Renal cortex interstitium (tissue), 15 donors: Measurements from ENCODE around the gene MOGAT1. TPM values are rescaled to one million over a fixed set of nuclear protein-coding genes. Genes with fewer than 3 reads are reported as not detected.

Experiments used
- DNase-seq, 11 donors: peaks; one replicate each; pipeline ENCODE4 v3.0.0-alpha.2; 2013; ENCODE audit warnings: low read depth in 9 of 11, low spot score in 4 of 11; ENCODE audit errors: extremely low read depth in 1 of 11
- long read RNA-seq, 16 experiments: transcript quantifications; one replicate each; lab custom pipeline, GENCODE V29; 2026
- polyA plus RNA-seq, 3 donors: library from polyadenylated mRNA; unstranded; fragments of 120-200 nt; gene quantifications; one replicate each; pipeline ENCODE4 v1.2.1, GENCODE V29; 2013; ENCODE audit not compliant: insufficient read length in 3 of 3

Gene MOGAT1
- polyA plus RNA-seq: under 1 TPM in 1 of 3 donors, not detected in 2; 0.24 TPM
- long read RNA-seq, donor 1: 0 reads
- long read RNA-seq, donor 2: 0 reads
- long read RNA-seq, donor 3: 0 reads
- long read RNA-seq, donor 4: 0 reads
- long read RNA-seq, donor 5: 0 reads
- long read RNA-seq, donor 6: 0 reads
- long read RNA-seq, donor 7: 0 reads
- long read RNA-seq, donor 8: 0 reads
- long read RNA-seq, donor 9: 0 reads
- long read RNA-seq, donor 10: 0 reads
- long read RNA-seq, donor 11: 0 reads
- long read RNA-seq, donor 12: 0 reads
- long read RNA-seq, donor 13: 0 reads
- long read RNA-seq, donor 14: 0 reads
- long read RNA-seq, donor 15: 0 reads
- long read RNA-seq, donor 16: 0 reads

- peak in 5 of 11 donors; percentile 14 to 34 (median 26) for DNase-seq
Observed at GRCh38 chr2:222671259-222672067, at the start of gene MOGAT1. Gene MOGAT1 (plus strand): TSS chr2:222671658. CDS start chr2:222671786, 128 bp downstream.

GRCh38 chr2:222621893-222622292 is 49.6 kb upstream of the MOGAT1 start:
- no peak for DNase-seq

GRCh38 chr2:222622910-222623309 is 48.5 kb upstream of the MOGAT1 start:
- no peak for DNase-seq

GRCh38 chr2:222623756-222624309 is 47.6 kb upstream of the MOGAT1 start:
- no peak for DNase-seq

- no peak for DNase-seq
Observed at GRCh38 chr2:222627764-222628163, 43.7 kb upstream of the MOGAT1 start.

GRCh38 chr2:222635295-222635694 is 36.2 kb upstream of the MOGAT1 start:
- no peak for DNase-seq

GRCh38 chr2:222637067-222637466 is 34.4 kb upstream of the MOGAT1 start:
- DNase-seq: no peak

GRCh38 chr2:222641336-222641735 is 30.1 kb upstream of the MOGAT1 start:
- no peak for DNase-seq

GRCh38 chr2:222643134-222643533 is 28.3 kb upstream of the MOGAT1 start:
- DNase-seq: no peak

- DNase-seq: no peak
Observed at GRCh38 chr2:222646008-222646407, 25.4 kb upstream of the MOGAT1 start.

- no peak for DNase-seq
Observed at GRCh38 chr2:222649801-222650200, 21.7 kb upstream of the MOGAT1 start.

- no peak for DNase-seq
Observed at GRCh38 chr2:222651718-222652418, 19.6 kb upstream of the MOGAT1 start.

GRCh38 chr2:222652491-222653255 is 18.8 kb upstream of the MOGAT1 start:
- no peak for DNase-seq

GRCh38 chr2:222653280-222653679 is 18.2 kb upstream of the MOGAT1 start:
- no peak for DNase-seq

GRCh38 chr2:222655787-222656525 is 15.5 kb upstream of the MOGAT1 start, which contains the start of gene FARSB:
Gene FARSB (minus strand): TSS chr2:222656092. CDS start chr2:222656073, 19 bp downstream.
- DNase-seq: peak; percentile 90 to 98 (median 93)

- DNase-seq: no peak
Observed at GRCh38 chr2:222656526-222657446, 14.7 kb upstream of the MOGAT1 start.

GRCh38 chr2:222663479-222663878 is 8.0 kb upstream of the MOGAT1 start:
- DNase-seq: no peak
